ELR (cell line): ENCODE data around the gene NLRC5.
"Not testable (repeated sequence)": the region's sequence is repeated elsewhere in the genome, so short reads cannot be mapped to it uniquely, and the experiment has no call there.

Experiments
- DNase-seq: peaks from one replicate; pipeline ENCODE4 v3.0.0-alpha.2; 2015; ENCODE audit warnings: low read depth

The NLRC5 gene

GRCh38 chr16:57045694-57046381 is 56.5 kb downstream of the NLRC5 start:
- peak; percentile 72 for DNase-seq

- no peak for DNase-seq
Measured at GRCh38 chr16:57048095-57048494, 58.7 kb downstream of the NLRC5 start.

- DNase-seq: no peak
Measured at GRCh38 chr16:57049678-57050077, 60.3 kb downstream of the NLRC5 start.

GRCh38 chr16:57051696-57052228 is 62.4 kb downstream of the NLRC5 start:
- DNase-seq: no peak

- DNase-seq: no peak
Measured at GRCh38 chr16:57053206-57053605, 63.8 kb downstream of the NLRC5 start.

GRCh38 chr16:57054338-57054737 is 65.0 kb downstream of the NLRC5 start:
- no peak for DNase-seq

- DNase-seq: no peak
Measured at GRCh38 chr16:57054771-57055170, 65.4 kb downstream of the NLRC5 start.

- no peak for DNase-seq
Measured at GRCh38 chr16:57055671-57056070, 66.3 kb downstream of the NLRC5 start.

- DNase-seq: no peak
Measured at GRCh38 chr16:57058291-57058861, 69.0 kb downstream of the NLRC5 start.

GRCh38 chr16:57060323-57061083 is 71.1 kb downstream of the NLRC5 start:
- DNase-seq: peak; percentile 16

- peak; percentile 89 for DNase-seq
Measured at GRCh38 chr16:57061084-57061905, 71.9 kb downstream of the NLRC5 start.

- no peak for DNase-seq
Measured at GRCh38 chr16:57062329-57062728, 73.0 kb downstream of the NLRC5 start.

- DNase-seq: not testable (repeated sequence)
Measured at GRCh38 chr16:57063189-57063588, 73.8 kb downstream of the NLRC5 start.

GRCh38 chr16:57064995-57065394 is 75.6 kb downstream of the NLRC5 start:
- DNase-seq: no peak

- no peak for DNase-seq
Measured at GRCh38 chr16:57066625-57067024, 77.3 kb downstream of the NLRC5 start.

- DNase-seq: no peak
Measured at GRCh38 chr16:57067347-57067746, 78.0 kb downstream of the NLRC5 start.

GRCh38 chr16:57069053-57069452 is 79.7 kb downstream of the NLRC5 start:
- DNase-seq: no peak

- no peak for DNase-seq
Measured at GRCh38 chr16:57069635-57070370, 80.4 kb downstream of the NLRC5 start.

GRCh38 chr16:57070424-57070823 is 81.1 kb downstream of the NLRC5 start:
- DNase-seq: no peak

- DNase-seq: not testable (repeated sequence)
Measured at GRCh38 chr16:57071081-57071732, 81.8 kb downstream of the NLRC5 start.
